ENCODE data around the gene PEX5L. TPM values are rescaled to one million over a fixed set of nuclear protein-coding genes. Genes with fewer than 3 reads are reported as not detected.

PEX5L gene
- total and polyA plus RNA-seq, 10 of the 15 experiments (the other 5 are each of a cell fraction or from before 2014, with no cell fraction given) = 0.11 to 17.0 (median 0.50) TPM

GRCh38 chr3:179796421-179796820, 240.3 kb downstream of the PEX5L start:
- WGBS (ENCODE audit: insufficient coverage, insufficient replicate concordance, low lambda C conversion rate, missing lambda C conversion rate) = 53% methylated on average over 4 of the region's 4 CpGs
- Histone ChIP-seq H3K9ac (ENCODE audit: control insufficient read depth, insufficient read depth, low read length) (no peak overlapping the region), H3K4me1 (ENCODE audit: control insufficient read depth, insufficient read depth, low read length) (no peaks in the 10 kb centered on the region), H3K79me2 (ENCODE audit: control insufficient read depth, insufficient read depth, low read length) (no peaks in the 10 kb centered on the region), H3K9me3 (replicated peaks; ENCODE audit: control insufficient read depth, insufficient read depth, low read length) (no peaks in the 10 kb centered on the region), H3K27me3 (replicated peaks in 1 of 2; ENCODE audit: control insufficient read depth in 2 of 2, insufficient read depth in 2 of 2, low read length in 1 of 2) (no peaks in the 10 kb centered on the region), H3K4me3 (no peak overlapping the region), H2AFZ (ENCODE audit: control insufficient read depth, low read depth, low read length) (no peak overlapping the region), H3K36me3 (ENCODE audit: control insufficient read depth in 2 of 2, insufficient read depth in 2 of 2, low read length in 1 of 2) (no peaks in the 10 kb centered on the region), H4K20me1 (ENCODE audit: control insufficient read depth, insufficient read depth) (no peaks in the 10 kb centered on the region), H3K4me2 (ENCODE audit: control insufficient read depth, insufficient read depth) (no peak overlapping the region), H3K27ac (ENCODE audit: control insufficient read depth, insufficient read depth) (no peak overlapping the region)
- no peak for DNase-seq (ENCODE audit: low read depth, low spot score)
- no peak for ATAC-seq
- intact Hi-C loops (cut with micrococcal nuclease; ENCODE audit: unreplicated experiment) = no loop called here
- CTCF ChIA-PET = interaction anchor here (0.9 kb wide), 1 partner anchor 14 kb away, joined by 7 read pairs; no protein-coding TSS in a partner anchor
- FAIRE-seq = no peak
- TF ChIP-seq IRF5 (IDR thresholded peaks at IDR 0.05; ENCODE audit: borderline replicate concordance) (no peak), ESRRA (IDR thresholded peaks at IDR 0.05; ENCODE audit: low read length) (no peak), BCLAF1 (IDR thresholded peaks at IDR 0.05) (no peak), TCF12 (IDR thresholded peaks at IDR 0.05; ENCODE audit: low read depth, low read length) (no peak), SREBF1 (IDR thresholded peaks at IDR 0.05; ENCODE audit: low read length) (no peak), HSF1 (IDR thresholded peaks at IDR 0.05; ENCODE audit: low read depth, low read length) (no peak), PKNOX1 (IDR thresholded peaks at IDR 0.05) (no peak), MXI1 (IDR thresholded peaks at IDR 0.05; ENCODE audit: low read depth, low read length) (no peak), YY1 (IDR thresholded peaks at IDR 0.05; ENCODE audit: low read depth, low read length) (no peak), IKZF2 (IDR thresholded peaks at IDR 0.05) (no peak), PAX5 (IDR thresholded peaks at IDR 0.05; ENCODE audit: borderline replicate concordance, low read depth, low read length) (no peak)
- RAD21 ChIA-PET (ENCODE audit: unreplicated experiment) = no interaction called here
- SMC1A ChIA-PET (ENCODE audit: uncharacterized antibody, unreplicated experiment) = interaction anchor here (0.7 to 0.8 kb wide), 3 partner anchors 15 to 1407 kb away, joined by 3 read pairs; no protein-coding TSS in a partner anchor
- POLR2A ChIA-PET = interaction anchor here (0.6 kb wide), 1 partner anchor 52 kb away, joined by 3 read pairs; no protein-coding TSS in a partner anchor
- no TSS peak for BruUV-seq (replicated peaks)
- in situ Hi-C loops (cut with MboI) = no loop called here
